Adrenal gland (tissue), 5 donors: ENCODE measurements around the gene MLKL.

ENCODE experiments used
- POLR2A ChIP-seq, 2 donors: fragments of 450-650 bp; IDR thresholded peaks; one replicate each; pipeline ENCODE4 v1.6.1; 2017; ENCODE audit warnings: antibody characterized with exemption in 2 of 2, mild to moderate bottlenecking in 2 of 2, moderate library complexity in 1 of 2
- TF ChIP-seq, protein P1 (sequence below), 6 experiments: fragments of 450-650 bp in 4 of 6; fragments of 200-600 bp in 2 of 6; sonication (generic) in 1 of 6; IDR thresholded peaks; 1 replicate in 5 of 6; 2 replicates in 1 of 6; pipeline versions ENCODE4 v1.5.1 to v1.8.0; 2016 to 2021; ENCODE audit warnings: antibody characterized with exemption in 6 of 6, mild to moderate bottlenecking in 2 of 6, moderate library complexity in 1 of 6
- donor health status: DM: no; HTN: no; CAD: no.

DNA sequence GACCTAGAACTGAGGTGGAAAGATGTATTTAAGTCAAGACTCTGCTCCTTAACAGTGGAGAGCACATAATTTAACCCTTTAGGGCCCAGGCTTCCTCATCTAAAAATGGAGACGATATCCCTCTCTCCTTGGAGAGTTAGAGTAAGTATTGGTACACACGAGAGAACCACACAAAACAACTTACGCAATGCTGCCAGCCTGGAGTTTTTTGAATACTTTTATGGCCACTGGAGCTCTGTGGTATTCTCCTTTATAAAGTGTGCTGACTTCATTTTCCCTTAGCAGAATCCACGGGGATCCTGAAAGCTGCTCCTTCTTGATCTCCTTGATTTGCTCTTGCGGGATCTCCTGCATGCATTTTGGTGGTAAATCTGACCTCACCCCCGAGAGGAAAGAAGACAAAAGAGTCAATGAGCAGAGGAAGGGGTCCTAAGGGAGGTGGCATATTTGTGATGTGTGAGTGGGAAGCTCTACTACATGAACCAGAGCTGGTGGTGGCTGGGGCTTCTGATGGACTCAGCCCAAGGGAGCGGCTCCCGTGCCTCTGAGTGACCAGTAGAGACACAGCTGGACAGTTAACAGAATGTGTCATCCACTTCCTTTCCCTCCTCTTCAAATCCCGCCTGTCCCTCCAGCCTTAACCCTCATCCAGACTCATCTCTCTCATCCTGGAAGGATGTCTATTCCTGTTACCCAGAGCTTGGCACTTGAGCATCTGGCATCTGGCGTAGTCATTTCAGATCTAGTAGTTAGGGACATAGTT, 9.4 kb downstream of the MLKL start:
- TF ChIP-seq POLR2A (IDR thresholded peaks at IDR 0.05) = no peak
- TF ChIP-seq, protein P1, sequence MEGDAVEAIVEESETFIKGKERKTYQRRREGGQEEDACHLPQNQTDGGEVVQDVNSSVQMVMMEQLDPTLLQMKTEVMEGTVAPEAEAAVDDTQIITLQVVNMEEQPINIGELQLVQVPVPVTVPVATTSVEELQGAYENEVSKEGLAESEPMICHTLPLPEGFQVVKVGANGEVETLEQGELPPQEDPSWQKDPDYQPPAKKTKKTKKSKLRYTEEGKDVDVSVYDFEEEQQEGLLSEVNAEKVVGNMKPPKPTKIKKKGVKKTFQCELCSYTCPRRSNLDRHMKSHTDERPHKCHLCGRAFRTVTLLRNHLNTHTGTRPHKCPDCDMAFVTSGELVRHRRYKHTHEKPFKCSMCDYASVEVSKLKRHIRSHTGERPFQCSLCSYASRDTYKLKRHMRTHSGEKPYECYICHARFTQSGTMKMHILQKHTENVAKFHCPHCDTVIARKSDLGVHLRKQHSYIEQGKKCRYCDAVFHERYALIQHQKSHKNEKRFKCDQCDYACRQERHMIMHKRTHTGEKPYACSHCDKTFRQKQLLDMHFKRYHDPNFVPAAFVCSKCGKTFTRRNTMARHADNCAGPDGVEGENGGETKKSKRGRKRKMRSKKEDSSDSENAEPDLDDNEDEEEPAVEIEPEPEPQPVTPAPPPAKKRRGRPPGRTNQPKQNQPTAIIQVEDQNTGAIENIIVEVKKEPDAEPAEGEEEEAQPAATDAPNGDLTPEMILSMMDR (IDR thresholded peaks at IDR 0.05) = no peak
